HG03439 (cell line): Measurements from ENCODE around the gene MZT2A.
A peak's percentile ranks its signal among the peaks of the same experiment; 100 is the strongest.
"Not testable (repeated sequence)": the region's sequence is repeated elsewhere in the genome, so short reads cannot be mapped to it uniquely, and the experiment has no call there.

ENCODE experiments used
- ATAC-seq: cut with Tn5 transposase; IDR thresholded peaks from one replicate; pipeline ENCODE4 v1.9.1; 2021; ENCODE audit warnings: mild to moderate bottlenecking, moderate library complexity; ENCODE audit not compliant: unreplicated experiment

The MZT2A gene

GRCh38 chr2:131520526-131520925 lies 28.3 kb upstream of the MZT2A start:
- no peak for ATAC-seq

GRCh38 chr2:131519871-131520470 lies 27.8 kb upstream of the MZT2A start:
- not testable (repeated sequence) for ATAC-seq

- ATAC-seq, result no peak
Observed at GRCh38 chr2:131519466-131519865, 27.3 kb upstream of the MZT2A start.

DNA sequence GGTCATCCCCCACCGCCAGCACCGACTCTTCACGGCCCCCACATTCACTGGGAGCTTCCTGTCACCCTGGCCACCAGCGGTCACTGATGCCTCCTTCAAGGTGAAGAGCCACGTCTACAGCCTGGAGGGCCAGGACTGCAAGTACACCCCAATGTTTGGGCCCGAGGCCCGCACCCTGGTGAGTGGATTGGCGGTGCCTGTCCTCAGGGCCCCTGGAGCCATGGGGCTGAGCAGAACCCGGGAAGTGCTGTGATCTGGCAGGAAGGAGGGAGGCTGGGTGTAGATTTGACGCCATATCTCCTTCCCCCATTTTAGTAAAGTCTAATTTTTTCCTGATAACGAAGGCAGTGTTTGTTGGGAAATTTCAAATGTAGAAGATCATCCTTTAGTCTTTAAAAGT lies 26.3 kb upstream of the MZT2A start:
- ATAC-seq, result not testable (repeated sequence)

DNA sequence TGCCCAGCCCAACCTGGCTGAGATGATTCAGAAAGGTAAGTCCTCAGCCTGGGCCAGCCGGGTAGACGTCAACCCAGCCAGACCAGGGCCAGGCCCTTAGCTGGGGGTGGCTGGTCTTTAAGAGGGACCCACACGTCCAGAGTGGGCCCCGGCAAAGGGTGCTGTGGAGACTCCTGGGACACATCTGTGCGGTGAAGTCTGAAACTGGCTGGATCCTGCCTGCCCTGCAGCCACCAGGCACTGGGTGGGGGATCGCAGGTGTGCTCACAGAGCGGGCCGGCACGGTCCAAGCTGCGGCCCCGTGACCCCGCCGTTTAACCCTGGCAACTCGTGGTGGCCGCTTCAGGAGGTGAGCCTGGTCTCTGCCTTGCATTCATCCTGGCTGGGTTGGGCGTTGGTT lies 25.7 kb upstream of the MZT2A start:
- ATAC-seq, result not testable (repeated sequence)

DNA sequence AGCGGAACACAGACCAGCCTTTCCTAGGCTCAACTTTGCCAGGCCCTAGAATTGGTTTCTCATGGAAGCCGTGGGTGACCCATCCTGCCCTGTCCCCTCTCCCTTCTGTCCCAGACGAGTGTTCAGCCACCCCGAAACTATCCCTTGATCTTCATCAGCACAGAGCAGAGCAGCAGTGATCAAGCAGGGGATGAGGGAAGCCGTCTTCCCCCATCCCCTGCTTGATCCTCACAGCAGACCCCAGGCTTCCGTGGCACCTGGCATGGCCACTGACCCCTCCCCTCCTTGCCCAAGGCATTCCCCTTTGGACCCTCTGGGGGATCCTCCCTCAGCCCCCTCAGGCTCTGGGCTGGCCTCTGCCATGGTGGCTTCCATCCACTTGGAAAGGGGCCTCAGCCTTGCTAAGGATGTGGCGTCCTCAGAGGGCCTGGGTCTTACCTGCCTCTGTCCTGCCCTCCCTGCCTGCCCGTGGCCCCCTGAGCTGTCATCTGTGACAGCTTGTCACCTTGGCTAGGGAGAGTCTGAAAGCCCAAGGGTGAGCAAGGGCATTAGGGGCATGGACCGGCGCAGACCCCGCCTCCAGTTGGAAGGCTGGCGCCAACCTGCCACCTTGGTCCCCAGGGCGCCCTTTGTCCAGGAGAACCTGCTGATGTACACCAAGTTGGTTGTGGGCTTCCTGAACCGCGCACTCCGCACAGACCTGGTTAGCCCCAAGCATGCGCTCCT lies 25.1 kb upstream of the MZT2A start:
- no peak for ATAC-seq

GRCh38 chr2:131516621-131517020 lies 24.4 kb upstream of the MZT2A start:
- not testable (repeated sequence) for ATAC-seq

- ATAC-seq, result no peak
Observed at GRCh38 chr2:131516011-131516410, 23.8 kb upstream of the MZT2A start.

DNA sequence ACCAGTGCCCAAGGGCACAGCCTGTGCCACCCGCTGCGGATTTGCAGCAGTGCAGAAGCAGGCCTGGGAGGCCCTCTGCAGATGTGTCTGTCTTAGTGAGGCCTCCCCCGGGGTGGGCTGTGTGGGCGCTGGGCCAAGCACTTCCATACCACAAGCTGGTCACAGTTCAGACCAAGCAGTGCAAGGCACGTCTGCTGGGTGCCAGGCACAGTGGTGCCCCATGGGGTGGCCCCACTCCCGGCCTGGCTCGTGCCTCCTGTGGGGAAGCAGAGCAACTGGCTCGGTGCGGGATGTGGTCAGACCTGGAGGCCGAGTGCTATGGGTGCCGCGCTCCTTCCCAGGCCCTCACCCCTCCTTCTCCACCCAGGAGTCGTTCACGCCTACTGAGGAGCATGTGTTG lies 23.0 kb upstream of the MZT2A start:
- ATAC-seq, result not testable (repeated sequence)

DNA sequence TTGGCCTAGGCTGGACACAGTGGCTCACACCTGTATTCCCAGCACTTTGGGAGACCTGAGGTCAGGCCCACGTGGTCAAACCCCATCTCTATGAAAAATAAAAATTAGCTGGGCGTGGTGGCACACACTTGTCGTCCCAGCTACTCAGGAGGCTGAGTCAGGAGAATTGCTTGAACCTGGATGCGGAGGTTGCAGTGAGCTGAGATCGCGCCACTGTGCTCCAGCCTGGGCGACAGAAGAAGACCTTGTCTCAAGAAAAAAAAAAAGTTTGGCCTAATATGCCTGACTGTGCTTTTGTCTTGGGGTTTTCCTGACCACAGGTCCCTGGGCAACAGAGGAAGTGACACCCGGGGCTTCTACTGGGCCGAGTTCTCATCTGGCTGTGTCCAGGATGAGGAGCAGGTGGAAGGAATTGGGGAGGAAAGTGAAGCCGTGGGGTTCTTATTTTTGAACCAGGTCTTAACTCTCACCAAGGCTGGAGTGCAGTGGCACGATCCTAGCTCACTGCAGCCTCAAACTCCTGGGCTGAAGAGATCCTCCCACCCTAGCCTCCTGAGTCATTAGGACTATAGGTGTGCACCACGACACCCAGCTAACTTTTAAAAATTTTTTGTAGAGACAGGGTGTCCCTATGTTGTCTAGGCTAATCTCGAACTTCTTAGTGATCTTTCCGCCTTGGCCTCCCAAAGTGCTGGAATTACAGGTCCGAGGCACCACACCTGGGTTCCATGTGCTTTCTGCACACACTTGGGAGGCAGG lies 22.4 kb upstream of the MZT2A start:
- peak; percentile 52 for ATAC-seq

- not testable (repeated sequence) for ATAC-seq
Observed at GRCh38 chr2:131511969-131512870, 20.0 kb upstream of the MZT2A start.

- not testable (repeated sequence) for ATAC-seq
Observed at GRCh38 chr2:131511291-131511968, 19.2 kb upstream of the MZT2A start.

DNA sequence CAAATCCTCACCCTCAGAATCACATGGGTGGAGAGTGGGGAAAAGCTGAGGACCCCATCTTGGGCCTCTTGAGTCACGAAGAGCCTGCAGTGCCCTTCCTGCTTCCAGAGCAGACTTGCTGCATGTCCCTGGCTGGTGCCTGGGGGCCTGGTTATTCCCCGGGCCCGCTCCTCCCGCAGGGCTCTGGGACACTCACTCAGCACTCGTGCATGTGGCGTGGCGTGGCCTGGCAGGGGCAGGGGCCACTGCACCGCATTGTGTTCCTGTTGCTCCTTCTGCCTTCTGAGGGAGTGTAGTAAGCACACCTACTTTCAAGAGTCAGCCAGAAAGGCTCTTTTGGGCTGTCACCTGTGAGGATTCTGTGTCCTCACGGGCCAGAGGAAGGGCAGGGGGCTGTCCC lies 17.4 kb upstream of the MZT2A start:
- no peak for ATAC-seq

DNA sequence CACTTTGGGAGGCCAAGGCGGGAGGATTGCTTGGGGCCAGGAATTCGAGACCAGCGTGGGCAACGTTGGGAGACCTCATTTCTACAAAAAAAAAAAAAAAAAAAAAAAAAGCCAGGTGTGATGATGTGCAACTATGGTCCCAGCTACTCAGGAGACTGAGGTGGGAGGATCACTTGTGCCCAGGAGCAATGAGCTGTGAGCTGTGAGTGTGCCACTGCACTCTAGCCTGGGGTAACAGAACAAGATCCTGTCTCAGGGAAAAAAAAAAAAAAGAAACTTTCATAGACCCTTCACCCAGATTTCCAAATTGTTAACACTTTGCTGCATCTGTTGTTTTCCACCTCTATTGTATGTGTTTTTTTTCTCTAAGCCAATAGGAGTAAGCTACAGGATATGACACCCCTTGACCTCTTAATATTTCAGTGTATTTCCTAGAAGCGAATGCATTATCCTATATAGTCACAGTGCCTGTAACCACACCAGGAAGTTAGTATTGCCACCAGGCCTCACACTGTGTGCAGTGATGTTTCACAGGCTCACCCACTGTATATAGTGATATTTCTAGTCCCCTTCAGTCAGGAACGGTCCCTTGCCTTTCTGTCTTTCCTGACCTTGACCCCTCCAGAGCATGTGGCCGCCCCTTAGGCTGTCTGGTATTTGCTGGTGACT lies 12.0 kb upstream of the MZT2A start:
- ATAC-seq, result not testable (repeated sequence)

DNA sequence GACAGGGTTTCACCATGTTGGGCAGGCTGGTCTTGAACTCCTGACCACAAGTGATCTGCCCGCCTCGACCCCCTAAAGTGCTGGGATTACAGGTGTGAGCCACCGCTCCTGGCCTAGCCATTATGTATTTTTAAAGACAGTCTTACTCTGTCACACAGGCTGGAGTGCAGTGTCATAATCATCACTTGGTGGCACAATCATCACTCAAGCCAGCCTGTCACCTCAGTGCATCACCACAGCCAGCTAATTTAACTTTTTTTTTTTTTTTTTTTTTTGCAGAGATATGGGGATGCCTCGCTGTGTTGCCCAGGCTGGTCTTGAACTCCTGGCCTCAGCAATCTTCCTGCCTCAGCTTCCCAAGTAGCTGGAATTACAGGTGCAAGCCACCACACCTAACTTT lies 11.4 kb upstream of the MZT2A start:
- not testable (repeated sequence) for ATAC-seq

DNA sequence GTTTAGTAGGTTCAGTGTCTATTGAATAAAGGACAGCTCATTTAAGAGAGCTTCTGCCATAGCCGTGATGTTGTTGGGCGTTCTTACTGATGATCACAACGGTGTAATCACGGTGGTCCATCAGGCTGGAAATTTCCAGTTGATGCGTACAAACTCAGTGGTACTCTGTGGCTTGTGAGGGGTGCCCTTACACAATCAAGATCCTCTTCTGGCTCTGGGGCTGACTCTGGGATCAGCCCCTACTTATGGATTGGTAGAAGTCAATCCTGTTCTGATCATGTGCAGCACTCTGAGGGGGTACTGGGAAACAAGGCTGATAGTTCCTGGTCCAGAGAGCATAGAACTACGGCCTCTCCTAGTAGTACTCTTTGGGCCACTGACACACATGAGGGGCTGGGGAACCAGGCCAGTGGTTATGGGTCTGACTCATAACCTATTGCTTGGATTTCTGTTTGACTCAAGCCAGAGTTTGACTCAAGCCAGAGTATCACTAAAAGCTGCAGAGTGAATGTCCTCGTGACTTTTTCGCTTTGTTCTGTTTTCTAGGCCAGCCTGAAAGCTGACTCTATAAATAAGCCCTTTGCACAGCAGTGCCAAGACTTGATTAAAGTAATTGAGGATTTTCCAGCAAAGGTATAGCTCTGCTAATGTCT lies 6.2 kb upstream of the MZT2A start:
- peak; percentile 91 for ATAC-seq

DNA sequence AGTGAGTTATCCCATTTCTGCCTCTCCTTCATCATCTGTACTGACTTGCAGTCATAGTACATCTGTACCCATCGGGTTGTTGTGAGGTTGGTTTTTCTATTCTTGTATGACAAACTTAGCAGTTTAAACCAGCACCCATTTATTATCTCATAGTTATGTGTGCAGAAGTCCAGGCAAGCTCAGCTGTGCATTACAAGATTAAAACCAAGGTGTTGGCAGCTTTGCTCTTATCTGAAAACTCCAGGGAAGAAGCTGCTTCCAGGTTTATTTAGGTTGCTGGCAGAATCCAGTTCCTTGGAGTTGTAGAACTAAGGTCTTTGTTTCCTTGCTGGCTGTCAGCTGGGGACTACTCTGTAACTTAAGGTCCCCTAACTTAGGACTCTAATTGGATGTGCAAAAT lies 3.3 kb upstream of the MZT2A start:
- ATAC-seq, result not testable (repeated sequence)

DNA sequence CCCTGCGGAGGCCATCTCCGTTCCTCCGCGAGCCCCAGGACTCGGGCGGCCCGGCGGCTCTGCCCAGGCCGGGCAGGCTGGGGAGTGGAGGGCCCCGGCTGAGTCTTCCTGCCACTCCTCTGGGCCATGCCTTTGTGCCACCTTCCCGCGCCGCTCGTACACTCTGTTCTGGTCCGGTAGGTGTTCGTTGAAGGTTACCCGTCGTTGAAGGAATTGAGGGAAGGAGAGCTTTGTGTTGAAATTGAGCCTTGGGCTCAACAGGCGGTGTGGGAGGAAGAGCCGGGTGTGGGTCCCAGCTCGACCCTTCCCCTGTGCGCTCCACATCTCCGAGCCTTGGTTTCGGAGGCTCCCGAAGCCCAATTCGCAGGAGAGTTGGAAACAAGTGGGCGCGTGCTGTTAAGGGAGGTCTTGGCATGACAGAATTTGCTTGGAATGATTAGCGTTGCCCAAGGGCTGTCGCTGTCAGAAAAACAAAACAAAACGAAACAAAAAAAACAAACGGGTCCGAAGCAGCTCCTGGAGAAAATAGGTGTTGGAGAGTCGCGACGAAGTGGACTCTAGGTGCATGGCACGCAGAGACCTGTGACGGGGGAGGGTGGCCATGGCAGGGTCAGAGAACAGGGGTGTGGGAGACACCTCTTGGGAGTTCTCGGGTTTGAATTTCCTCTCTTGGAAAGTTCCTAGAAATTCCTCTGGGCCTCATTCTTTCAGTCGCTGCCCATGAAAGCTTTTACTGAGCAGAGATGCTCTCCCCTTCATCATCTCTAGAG lies 1.2 kb upstream of the MZT2A start:
- ATAC-seq, result peak; percentile 28
